Epidermal melanocyte (primary cell): ENCODE measurements around the gene ZNF501.

ENCODE experiments used
- DNase-seq: peaks from one replicate; pipeline ENCODE4 v3.0.0; 2011; ENCODE audit warnings: low spot score; ENCODE audit not compliant: insufficient read length

ZNF501 gene

GRCh38 chr3:44729384-44729910, at the start of gene ZNF501:
TSS of gene ZNF501 (plus strand) at chr3:44729635. CDS start at chr3:44734422, 4,787 bp downstream.
- DNase-seq: peak; percentile 72

- DNase-seq: no peak
Observed at GRCh38 chr3:44680921-44681455, 48.4 kb upstream of the ZNF501 start.

- DNase-seq: no peak
Observed at GRCh38 chr3:44682182-44682896, 47.1 kb upstream of the ZNF501 start.

GRCh38 chr3:44685128-44685800, 44.2 kb upstream of the ZNF501 start:
- peak; percentile 49 for DNase-seq

- DNase-seq: no peak
Observed at GRCh38 chr3:44687898-44688297, 41.5 kb upstream of the ZNF501 start.

- DNase-seq: peak; percentile 75
Observed at GRCh38 chr3:44712455-44713075, 16.9 kb upstream of the ZNF501 start, which contains the start of gene ZNF502. TSS of gene ZNF502 (plus strand) at chr3:44712660. CDS start at chr3:44720262, 7,602 bp downstream.

GRCh38 chr3:44721231-44722102, 8.0 kb upstream of the ZNF501 start:
- no peak for DNase-seq

- no peak for DNase-seq
Observed at GRCh38 chr3:44722103-44722401, 7.4 kb upstream of the ZNF501 start.

GRCh38 chr3:44734646-44735168, 5.3 kb downstream of the ZNF501 start:
- DNase-seq: no peak

GRCh38 chr3:44761101-44761423, 31.6 kb downstream of the ZNF501 start:
- no peak for DNase-seq

GRCh38 chr3:44761424-44762169, 32.2 kb downstream of the ZNF501 start, which contains the start of the genes KIAA1143 and KIF15:
TSS of gene KIAA1143 (minus strand) at chr3:44761619. CDS start at chr3:44761602, 17 bp downstream.
TSS of gene KIF15 (plus strand) at chr3:44761794. CDS start at chr3:44761866, 72 bp downstream.
- DNase-seq: peak; percentile 81

GRCh38 chr3:44762170-44762677, 32.8 kb downstream of the ZNF501 start:
- no peak for DNase-seq

- no peak for DNase-seq
Observed at GRCh38 chr3:44762690-44763089, 33.3 kb downstream of the ZNF501 start.

- DNase-seq: no peak
Observed at GRCh38 chr3:44764248-44764647, 34.8 kb downstream of the ZNF501 start.

GRCh38 chr3:44771424-44772098, 42.1 kb downstream of the ZNF501 start:
- DNase-seq: no peak

GRCh38 chr3:44772099-44772442, 42.6 kb downstream of the ZNF501 start:
- DNase-seq: no peak

GRCh38 chr3:44782891-44783290, 53.5 kb downstream of the ZNF501 start:
- DNase-seq: no peak
